Adipose tissue (tissue), 3 donors: ENCODE data around the gene GAL3ST2. TPM values are rescaled to one million over a fixed set of nuclear protein-coding genes. Genes with fewer than 3 reads are reported as not detected.
"Not testable (repeated sequence)": the region's sequence is repeated elsewhere in the genome, so short reads cannot be mapped to it uniquely, and the experiment has no call there.

ENCODE experiments used
- H3K27ac ChIP-seq: one replicate; pipeline ENCODE4 v1.5.1; 2013; ENCODE audit warnings: low read depth, low read length
- WGBS, 3 donors: extraction: QIAGEN DNeasy Blood & Tissue Kit; methylation state at CpG; one replicate each; pipeline ENCODE4 v1.1.7; 2013; 5-methylcytosine and 5-hydroxymethylcytosine counted together
- polyA plus RNA-seq, 3 donors: library from polyadenylated mRNA; stranded (reverse); fragments of 200-250 nt; gene quantifications; one replicate each; pipeline ENCODE4 v1.2.3, GENCODE V29; 2013
- donor health status: healthy with polysubstance abuse.
- donor health status: Bipolar disorder and iron deficiency.
- donor health status: healthy.

The GAL3ST2 gene
- polyA plus RNA-seq, 3 donors, result 0.09 TPM; not detected in 2

DNA sequence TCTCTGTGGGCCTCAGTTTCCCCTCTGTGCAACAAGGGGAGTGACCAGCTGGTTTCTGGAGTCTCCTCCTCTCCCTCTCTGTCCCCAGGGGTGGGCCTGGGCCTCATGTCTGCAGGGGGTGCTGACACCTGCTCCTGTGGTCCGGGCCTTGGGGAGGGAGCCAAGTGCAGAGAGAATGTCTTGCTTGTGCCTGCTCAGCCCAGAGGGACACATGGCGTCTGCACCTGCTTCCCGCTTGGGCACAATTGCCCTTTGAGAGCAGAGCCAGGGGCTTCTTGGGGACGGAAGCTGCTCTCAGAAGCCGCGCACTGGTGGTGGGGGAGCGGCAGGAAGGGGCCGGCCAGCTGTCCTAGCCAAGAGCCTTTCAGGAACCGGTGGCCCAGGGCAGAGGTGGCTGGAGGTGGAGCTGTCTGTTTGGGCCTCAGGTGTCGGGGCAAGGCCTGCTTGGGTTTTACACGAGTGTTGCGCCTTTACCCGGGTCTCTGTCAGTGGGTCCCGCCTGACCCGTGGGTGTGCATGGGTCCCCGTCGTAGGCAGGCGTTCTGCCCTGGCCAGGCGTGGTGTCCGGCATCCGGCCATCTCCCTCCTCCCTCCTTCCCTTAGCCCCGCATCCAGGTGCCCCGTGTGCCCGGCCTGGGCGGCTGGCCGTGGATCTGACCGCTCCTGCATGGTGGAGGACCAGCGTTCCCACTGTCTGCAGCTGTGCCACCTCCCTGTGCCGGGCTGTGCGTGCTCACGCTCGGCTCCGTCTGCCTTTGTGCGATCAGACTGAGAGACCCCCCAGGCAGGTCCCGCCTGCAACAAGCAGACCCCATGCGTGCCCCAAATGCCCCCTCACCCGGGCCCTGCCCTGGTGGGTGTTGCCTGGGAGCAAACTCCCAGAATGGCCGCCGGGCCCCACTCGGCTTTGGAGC, 36.4 kb downstream of the GAL3ST2 start:
- H3K27ac ChIP-seq, result no peak overlapping the region
- 80 to 85% (median 82%) methylated on average over 35 to 40 of the region's 40 CpGs for WGBS, 3 donors

DNA sequence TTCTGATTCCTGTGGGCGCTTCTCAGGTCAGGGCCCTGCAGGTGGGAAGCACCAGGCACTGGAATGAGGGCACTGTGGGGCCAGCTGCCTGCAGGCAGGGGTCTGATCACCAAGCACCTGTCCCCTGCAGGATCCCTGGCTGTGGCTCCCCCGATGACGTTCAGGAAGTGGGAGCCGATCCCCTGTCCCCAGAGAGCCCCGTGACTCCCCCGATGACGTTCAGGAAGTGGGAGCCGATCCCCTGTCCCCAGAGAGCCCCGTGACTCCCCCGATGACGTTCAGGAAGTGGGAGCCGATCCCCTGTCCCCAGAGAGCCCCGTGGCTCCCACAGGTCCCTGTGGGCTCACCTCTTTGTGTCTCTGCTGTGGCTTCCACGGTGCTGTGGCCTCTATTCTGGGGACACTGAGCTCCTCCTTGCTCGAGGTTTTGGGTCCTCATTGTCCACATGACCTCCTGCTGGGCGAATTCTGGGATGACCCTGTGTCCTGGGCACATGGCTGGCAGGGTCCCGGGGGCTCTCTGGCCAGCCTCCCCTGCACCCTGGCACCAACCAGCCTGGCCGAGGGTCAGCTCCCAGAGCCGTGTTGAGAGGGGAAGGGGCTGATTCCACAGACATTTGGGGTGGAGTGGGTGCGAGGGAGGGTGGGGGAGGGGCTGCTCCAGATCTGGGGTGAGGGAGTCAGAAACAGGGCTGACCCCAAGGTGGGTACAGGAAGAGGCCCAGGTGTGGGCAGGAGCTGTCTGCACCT, 37.2 kb downstream of the GAL3ST2 start:
- WGBS, 3 donors, result 46 to 54% (median 52%) methylated on average over 19 to 20 of the region's 20 CpGs
- H3K27ac ChIP-seq, result no peak overlapping the region

DNA sequence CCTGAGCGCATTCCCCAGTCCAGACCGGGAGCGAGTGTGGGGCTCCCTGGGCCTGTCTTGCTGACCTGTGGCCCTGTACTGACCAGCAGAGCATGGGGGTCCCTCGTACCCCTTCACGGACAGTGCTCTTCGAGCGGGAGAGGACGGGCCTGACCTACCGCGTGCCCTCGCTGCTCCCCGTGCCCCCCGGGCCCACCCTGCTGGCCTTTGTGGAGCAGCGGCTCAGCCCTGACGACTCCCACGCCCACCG, 37.7 kb downstream of the GAL3ST2 start:
- no peak overlapping the region for H3K27ac ChIP-seq
- 85 to 91% (median 91%) methylated on average over 16 to 17 of the region's 17 CpGs for WGBS, 3 donors

DNA sequence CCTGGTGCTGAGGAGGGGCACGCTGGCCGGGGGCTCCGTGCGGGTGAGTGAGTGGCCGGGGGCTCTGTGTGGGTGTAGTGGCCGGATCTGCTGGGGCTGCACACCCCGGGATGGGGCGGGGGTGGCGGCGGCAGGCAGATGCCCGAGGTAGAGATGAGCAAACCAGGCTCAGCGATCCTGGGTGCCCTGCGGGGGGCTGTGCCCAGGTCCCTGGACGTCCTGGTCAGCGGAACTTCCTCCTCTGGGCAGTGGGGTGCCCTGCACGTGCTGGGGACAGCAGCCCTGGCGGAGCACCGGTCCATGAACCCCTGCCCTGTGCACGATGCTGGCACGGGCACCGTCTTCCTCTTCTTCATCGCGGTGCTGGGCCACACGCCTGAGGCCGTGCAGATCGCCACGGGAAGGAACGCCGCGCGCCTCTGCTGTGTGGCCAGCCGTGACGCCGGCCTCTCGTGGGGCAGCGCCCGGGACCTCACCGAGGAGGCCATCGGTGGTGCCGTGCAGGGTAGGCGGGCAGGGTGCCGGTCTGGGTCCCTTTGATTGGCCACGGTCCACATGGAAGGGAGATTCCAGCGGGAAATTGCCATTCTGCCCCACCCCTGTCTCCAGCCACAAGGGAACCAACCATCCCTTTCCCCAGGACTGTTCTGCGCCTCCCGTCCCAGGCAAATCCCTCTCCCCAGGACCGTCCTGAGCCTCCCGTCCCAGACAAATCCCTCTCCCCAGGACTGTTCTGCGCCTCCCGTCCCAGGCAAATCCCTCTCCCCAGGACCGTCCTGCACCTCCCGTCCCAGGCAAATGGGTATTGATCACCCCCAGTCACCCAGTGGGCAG, 38.2 kb downstream of the GAL3ST2 start:
- no peak overlapping the region for H3K27ac ChIP-seq
- WGBS, 3 donors, result 73 to 91% (median 89%) methylated on average over 47 to 52 of the region's 52 CpGs

DNA sequence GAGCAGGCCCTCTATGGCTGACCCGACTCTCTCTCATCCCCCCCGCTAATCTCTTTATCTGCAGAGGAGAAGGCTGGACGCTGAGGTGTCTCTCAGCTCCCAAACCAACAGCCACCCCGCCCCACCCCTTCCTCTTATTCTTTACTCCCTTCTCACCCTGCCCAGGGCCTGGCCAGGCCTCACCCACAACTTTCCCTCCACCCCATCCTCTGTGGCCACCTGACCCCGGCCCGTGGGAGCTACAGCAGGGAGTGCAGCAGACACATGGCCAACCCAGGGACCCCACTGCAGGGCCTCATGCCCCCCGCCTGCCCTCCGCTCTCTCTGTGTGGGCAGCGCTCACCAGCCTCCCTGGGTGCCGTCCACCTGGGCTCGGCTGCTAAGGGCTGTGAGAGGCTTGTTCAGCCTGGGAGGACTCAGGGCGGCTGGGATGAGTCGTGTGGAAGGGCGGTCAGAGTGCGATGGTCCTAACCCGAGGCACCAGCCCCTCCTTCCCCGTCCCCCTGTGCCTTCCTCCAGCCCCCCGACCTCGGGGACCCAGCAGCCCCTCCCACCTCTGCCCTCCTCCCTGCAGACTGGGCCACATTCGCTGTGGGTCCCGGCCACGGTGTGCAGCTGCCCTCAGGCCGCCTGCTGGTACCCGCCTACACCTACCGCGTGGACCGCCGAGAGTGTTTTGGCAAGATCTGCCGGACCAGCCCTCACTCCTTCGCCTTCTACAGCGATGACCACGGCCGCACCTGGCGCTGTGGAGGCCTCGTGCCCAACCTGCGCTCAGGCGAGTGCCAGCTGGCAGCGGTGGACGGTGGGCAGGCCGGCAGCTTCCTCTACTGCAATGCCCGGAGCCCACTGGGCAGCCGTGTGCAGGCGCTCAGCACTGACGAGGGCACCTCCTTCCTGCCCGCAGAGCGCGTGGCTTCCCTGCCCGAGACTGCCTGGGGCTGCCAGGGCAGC, 39.1 kb downstream of the GAL3ST2 start:
- 74 to 84% (median 82%) methylated on average over 44 to 48 of the region's 48 CpGs for WGBS, 3 donors
- no peak overlapping the region for H3K27ac ChIP-seq

DNA sequence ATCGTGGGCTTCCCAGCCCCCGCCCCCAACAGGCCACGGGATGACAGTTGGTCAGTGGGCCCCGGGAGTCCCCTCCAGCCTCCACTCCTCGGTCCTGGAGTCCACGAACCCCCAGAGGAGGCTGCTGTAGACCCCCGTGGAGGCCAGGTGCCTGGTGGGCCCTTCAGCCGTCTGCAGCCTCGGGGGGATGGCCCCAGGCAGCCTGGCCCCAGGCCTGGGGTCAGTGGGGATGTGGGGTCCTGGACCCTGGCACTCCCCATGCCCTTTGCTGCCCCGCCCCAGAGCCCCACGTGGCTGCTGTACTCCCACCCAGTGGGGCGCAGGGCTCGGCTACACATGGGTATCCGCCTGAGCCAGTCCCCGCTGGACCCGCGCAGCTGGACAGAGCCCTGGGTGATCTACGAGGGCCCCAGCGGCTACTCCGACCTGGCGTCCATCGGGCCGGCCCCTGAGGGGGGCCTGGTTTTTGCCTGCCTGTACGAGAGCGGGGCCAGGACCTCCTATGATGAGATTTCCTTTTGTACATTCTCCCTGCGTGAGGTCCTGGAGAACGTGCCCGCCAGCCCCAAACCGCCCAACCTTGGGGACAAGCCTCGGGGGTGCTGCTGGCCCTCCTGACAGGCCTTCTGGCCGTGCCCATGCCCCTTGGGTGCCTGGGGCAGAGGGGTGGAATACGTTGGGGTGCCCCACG, 40.0 kb downstream of the GAL3ST2 start:
- H3K27ac ChIP-seq, result no peak overlapping the region
- 67 to 77% (median 74%) methylated on average over 29 to 33 of the region's 33 CpGs for WGBS, 3 donors

DNA sequence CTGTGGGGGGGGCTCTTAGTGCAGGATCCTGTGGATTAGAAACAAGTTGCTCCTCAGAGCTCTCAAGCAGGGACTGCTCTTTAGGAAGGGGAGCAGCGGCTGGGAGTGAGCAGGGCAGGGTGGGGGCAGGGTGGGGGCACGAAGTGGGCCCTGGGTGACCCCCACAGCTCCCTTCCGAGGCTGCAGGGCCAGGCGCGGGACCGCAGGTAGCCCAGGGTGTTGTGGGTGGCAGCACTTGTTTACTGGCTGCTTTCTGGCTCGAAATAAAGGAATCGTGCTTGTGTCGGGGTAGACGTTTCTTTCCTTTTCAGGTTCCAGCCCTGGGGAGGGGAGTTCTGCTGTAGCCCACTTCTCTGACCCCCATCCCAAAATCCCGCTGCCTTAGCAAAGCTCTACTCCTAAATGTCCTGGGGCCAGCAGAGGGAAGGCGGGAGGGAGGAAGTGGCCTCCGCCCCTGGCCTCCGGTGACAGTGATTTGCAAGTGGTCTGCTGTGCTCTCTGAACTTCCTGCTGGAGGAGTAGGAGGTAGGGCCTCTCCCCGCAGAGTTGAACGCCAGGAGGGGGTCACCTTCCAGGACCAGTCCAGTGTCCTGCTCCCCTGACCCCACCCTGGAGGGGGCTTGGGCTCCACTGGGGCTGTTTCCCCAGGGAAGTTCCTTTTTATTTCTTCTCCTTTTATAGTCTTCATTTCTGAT, 40.7 kb downstream of the GAL3ST2 start:
- H3K27ac ChIP-seq, result no peak overlapping the region
- WGBS, 3 donors, result 26 to 58% (median 37%) methylated on average over 15 to 16 of the region's 16 CpGs

DNA sequence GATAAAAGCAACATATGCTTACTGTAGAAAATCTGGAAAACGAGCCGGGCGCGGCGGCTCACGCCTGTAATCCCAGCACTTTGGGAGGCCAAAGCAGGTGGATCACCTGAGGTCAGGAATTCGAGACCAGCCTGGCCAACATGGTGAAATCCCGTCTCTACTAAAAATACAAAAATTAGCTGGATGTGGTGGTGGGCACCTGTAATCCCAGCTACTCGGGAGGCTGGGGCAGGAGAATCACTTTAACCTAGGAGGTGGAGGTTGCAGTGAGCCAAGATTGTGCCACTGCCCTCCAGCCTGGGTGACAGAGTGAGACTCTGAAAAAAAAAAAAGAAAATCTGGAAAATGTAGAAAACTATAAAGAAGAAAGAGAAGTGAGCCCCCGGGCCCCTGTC, 41.2 kb downstream of the GAL3ST2 start:
- 72 to 90% (median 77%) methylated on average over 8 to 10 of the region's 10 CpGs for WGBS, 3 donors
- not testable (repeated sequence) for H3K27ac ChIP-seq

DNA sequence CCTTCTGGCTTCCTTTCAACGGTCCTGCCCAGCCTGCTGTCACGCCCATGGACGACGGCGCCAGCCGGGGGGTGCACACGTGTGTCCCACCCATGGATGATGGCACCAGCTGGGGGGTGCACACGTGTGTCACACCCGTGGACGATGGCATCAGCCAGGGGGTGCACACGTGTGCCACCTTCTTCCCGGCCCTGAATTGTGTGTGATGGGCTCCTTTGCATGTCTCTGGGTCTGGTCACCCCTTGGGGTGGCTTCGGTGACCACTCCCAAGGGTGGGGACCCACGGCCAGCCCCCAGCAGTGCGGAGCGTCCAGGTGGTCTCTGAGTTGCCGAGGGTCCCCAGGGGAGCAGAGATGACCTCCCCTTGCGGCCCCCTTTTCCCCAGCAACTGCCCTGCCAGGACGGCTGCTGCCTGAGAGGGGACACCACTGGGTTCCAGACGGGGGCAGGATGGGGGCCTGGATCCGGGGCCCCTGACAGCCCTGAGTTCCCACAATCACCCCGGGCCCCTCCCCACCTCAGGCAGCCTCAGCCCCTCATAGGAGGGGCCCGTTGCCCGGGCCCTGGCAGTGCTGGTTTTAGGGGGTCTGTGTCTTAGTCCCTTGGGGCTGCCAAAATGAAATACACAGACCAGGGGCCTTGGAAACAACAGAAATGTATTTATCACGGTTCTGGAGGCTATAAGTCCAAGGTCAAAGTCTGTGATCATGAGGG, 41.8 kb downstream of the GAL3ST2 start:
- 70 to 79% (median 74%) methylated on average over 19 to 25 of the region's 25 CpGs for WGBS, 3 donors

DNA sequence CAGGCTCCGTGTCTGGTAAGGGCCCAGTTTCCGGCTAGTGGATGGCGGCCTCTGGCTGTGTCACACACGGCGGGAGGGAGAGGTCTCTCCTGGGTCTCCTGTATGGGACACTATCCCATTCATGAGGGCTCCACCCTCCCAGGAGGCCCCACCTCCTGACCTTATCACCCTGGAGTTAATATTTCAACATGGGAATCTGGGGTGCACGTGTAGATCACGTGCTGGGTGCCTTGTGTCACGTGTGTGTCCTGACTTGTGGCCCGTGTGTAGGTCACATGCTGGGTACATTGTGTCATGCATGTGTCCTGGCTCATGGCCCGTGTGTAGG, 42.3 kb downstream of the GAL3ST2 start:
- 43 to 78% (median 73%) methylated on average over 10 of the region's 10 CpGs for WGBS, 3 donors
- no peak overlapping the region for H3K27ac ChIP-seq

More for the DNA sequence above, 41.8 kb downstream of the GAL3ST2 start:
- H3K27ac ChIP-seq, result no peak overlapping the region

DNA sequence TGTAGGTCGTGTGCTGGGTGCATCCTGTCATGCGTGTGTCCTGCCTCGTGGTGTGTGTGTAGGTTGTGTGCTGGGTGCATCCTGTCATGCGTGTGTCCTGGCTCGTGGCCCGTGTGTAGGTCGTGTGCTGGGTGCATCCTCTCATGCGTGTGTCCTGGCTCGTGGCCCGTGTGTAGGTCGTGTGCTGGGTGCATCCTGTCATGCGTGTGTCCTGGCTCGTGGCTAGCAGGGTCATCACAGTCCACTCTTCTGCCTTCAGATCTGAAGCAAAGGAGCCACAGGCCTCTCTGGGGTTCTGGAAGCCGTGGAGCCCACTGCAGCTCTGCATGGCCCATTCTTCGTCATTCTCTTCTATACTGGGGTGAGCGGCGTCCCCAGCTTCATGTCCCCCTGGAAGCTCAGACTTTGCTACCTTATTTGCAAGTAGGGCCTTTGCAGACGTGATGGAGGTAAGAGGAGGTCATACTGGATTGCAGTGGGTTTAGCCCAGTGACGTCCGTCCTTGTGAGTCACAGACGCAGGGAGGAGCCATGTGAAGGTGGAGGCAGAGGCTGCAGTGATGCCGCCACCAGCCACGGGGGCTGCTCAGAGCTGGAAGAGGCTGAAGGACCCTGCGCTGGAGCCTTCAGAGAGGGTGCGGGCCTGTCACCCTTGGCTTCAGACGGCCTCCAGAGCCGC, 43.5 kb downstream of the GAL3ST2 start:
- 85 to 86% (median 85%) methylated on average over 27 of the region's 27 CpGs for WGBS, 3 donors
- H3K27ac ChIP-seq, result not testable (repeated sequence)

DNA sequence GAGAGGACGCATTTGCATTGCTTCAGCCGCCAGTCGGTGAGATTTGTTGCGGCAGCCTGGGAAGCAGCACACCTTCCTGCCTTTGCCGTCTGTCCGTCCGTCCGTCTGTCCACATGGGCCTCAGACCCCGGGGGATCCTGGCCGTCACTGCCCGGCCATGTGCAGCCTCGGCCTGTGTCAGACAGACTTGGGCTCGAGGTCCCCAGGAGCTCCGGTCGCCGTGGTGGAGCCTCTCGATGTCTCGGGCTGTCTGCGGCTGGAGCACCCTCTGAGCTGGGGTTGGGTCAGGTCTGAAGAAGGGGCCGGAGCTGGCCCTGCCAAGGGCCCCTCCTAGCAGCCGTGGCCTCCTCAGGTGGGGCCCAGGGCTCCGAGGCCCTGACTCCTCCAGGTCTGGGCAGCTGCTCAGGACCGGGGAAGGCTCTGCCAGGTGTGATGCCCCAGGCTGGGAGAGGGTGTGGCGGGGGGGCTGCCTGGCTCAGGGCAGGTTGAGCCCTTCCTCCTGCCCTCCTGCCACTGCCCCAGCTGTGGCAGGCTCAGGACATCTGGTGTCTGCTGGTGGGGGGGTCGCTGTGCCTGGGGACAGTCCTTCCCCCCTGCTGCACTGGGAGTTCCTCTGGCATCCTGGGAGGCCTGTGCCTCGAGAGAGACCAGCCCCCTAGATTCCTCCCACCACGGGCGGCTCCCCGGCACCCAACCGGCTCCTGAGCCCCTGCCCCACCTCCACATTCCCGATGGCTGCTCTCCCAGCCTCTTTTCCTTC, 44.2 kb downstream of the GAL3ST2 start:
- no peak overlapping the region for H3K27ac ChIP-seq
- 82 to 86% (median 83%) methylated on average over 30 to 31 of the region's 31 CpGs for WGBS, 3 donors

DNA sequence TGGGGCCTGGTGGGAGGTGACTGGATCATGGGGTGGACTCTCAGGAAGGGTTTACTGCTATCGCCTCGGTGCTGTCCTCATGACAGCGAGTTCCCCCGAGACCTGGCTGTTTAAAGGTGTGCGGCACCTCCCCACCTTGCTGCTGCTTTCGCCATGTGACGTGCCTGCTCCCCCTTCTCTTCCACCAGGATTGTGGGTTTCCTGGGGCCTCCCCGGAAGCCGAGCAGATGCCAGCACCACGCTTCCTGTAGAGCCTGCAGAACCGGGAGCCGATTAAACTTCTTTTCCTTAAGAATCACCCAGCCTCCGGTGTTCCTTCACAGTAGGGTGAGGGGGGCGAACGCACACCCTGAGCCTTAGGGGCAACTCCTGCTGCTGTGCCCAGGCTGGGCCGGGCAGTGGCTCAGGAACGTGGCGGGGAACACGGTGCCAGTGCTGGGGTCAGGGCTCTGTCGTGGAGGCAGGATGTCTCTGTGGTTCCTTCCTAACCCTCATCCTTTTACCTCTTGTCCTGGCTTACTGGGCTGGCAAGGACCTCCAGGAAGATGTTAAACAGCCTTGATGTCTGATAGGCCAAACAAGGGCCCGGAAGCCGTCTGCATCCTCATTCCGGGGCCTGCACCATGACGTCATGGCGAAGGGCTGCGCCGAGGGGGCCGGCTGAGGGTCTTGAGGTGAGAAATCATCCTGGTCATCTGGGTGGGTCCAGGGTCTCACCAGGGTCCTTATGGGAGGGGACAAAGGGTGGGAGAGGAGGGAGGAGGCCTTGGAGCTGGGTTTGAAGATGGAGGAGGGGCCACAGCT, 45.0 kb downstream of the GAL3ST2 start:
- H3K27ac ChIP-seq, result no peak overlapping the region
- 53 to 72% (median 53%) methylated on average over 28 of the region's 28 CpGs for WGBS, 3 donors

DNA sequence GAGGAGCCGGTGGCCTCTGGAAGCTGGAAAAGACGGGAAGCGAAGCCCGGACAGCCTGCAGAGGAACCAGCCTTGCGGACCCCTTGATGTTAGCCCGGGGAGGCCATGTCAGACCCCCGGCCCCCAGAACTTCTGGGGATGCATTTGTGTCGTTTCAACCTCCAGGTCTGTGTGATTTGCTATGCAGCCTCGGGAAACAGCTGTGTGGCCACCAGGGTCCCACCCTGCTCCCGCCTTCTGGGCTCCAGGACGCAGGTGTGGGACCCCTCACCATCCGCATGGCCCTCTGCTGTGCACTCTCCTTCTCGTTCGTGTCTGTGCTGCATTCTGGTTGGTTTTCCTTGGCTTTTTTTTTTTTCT, 45.6 kb downstream of the GAL3ST2 start:
- no peak overlapping the region for H3K27ac ChIP-seq
- WGBS, 3 donors, result 64 to 79% (median 71%) methylated on average over 14 of the region's 14 CpGs
